Keratinocyte (primary cell): ENCODE measurements around the gene CFAP68. TPM values are rescaled to one million over a fixed set of nuclear protein-coding genes. Genes with fewer than 3 reads are reported as not detected.

Source experiments
- DNase-seq: peaks from one replicate; pipeline ENCODE4 v3.0.0-alpha.2; 2011; ENCODE audit warnings: low read depth, missing footprints, low spot score
- FAIRE-seq: peaks from 2 replicates; lab custom pipeline; 2011; peaks lifted over from hg19 to GRCh38; lab: Jason Lieb, UNC
- H2AFZ ChIP-seq: 2 replicates; pipeline ENCODE4 v1.6.0; 2012; ENCODE audit warnings: low read length, control low read depth, inconsistent platforms; ENCODE audit not compliant: control insufficient read depth
- H3K27ac ChIP-seq: 2 replicates; pipeline ENCODE4 v1.5.1; 2011; ENCODE audit warnings: low read length; ENCODE audit not compliant: control insufficient read depth, insufficient read depth
- H3K27me3 ChIP-seq: 3 replicates; pipeline ENCODE4 v1.6.0; 2011; ENCODE audit warnings: low read length; ENCODE audit not compliant: control insufficient read depth, insufficient read depth; ENCODE audit errors: extremely low read depth
- H3K36me3 ChIP-seq, 2 experiments: 2 replicates in 1 of 2; 3 replicates in 1 of 2; pipeline ENCODE4 v1.5.1; 2011; ENCODE audit warnings: low read length in 2 of 2, mild to moderate bottlenecking in 1 of 2; ENCODE audit not compliant: control insufficient read depth in 2 of 2, insufficient read depth in 2 of 2; ENCODE audit errors: extremely low read depth in 1 of 2
- H3K4me1 ChIP-seq: 3 replicates; pipeline ENCODE4 v1.5.1; 2011; ENCODE audit warnings: low read length; ENCODE audit not compliant: control insufficient read depth, insufficient read depth; ENCODE audit errors: extremely low read depth
- H3K4me2 ChIP-seq: 3 replicates; pipeline ENCODE4 v1.6.0; 2011; ENCODE audit warnings: low read depth, low read length; ENCODE audit not compliant: control insufficient read depth, insufficient read depth; ENCODE audit errors: extremely low read depth
- H3K4me3 ChIP-seq, 3 experiments: fragments of 200-600 bp in 1 of 3; sonication (generic) in 1 of 3; 2 replicates in 2 of 3; 3 replicates in 1 of 3; pipeline ENCODE4 v1.5.1; 2011 to 2016; ENCODE audit warnings: low read length in 3 of 3, mild to moderate bottlenecking in 3 of 3, control low read depth in 2 of 3, inconsistent platforms in 1 of 3, low read depth in 1 of 3, mixed read lengths in 1 of 3, mixed run types in 1 of 3, moderate library complexity in 1 of 3; ENCODE audit not compliant: control insufficient read depth in 2 of 3, insufficient read depth in 2 of 3; ENCODE audit errors: extremely low read depth in 1 of 3
- H3K79me2 ChIP-seq: 2 replicates; pipeline ENCODE4 v1.6.0; 2012; ENCODE audit warnings: low read length; ENCODE audit not compliant: control insufficient read depth, insufficient read depth
- H3K9ac ChIP-seq: 3 replicates; pipeline ENCODE4 v1.6.0; 2011; ENCODE audit warnings: low read length; ENCODE audit not compliant: control insufficient read depth, insufficient read depth; ENCODE audit errors: extremely low read depth
- H3K9me1 ChIP-seq: 3 replicates; pipeline ENCODE4 v1.6.0; 2011; ENCODE audit warnings: low read length; ENCODE audit not compliant: control insufficient read depth, insufficient read depth; ENCODE audit errors: extremely low read depth
- H3K9me3 ChIP-seq: 2 replicates; pipeline ENCODE4 v1.5.1; 2012; ENCODE audit warnings: low read depth, low read length; ENCODE audit not compliant: control insufficient read depth
- H4K20me1 ChIP-seq: 3 replicates; pipeline ENCODE4 v1.6.0; 2011; ENCODE audit warnings: low read length; ENCODE audit not compliant: control insufficient read depth, insufficient read depth; ENCODE audit errors: extremely low read depth
- CTCF ChIP-seq, 3 experiments: IDR thresholded peaks in 1 of 3; conservative IDR thresholded peaks in 1 of 3; optimal IDR thresholded peaks in 1 of 3; 2 replicates in 2 of 3; 3 replicates in 1 of 3; pipeline versions ENCODE3 to v1.5.1; 2011; ENCODE audit warnings: low read length in 3 of 3, mild to moderate bottlenecking in 3 of 3, moderate library complexity in 2 of 3, control low read depth in 1 of 3, inconsistent platforms in 1 of 3; ENCODE audit not compliant: insufficient read depth in 2 of 3; ENCODE audit errors: extremely low read depth in 1 of 3
- EZH2 ChIP-seq: IDR thresholded peaks from one replicate; pipeline ENCODE4 v1.6.1; 2012; ENCODE audit warnings: inconsistent platforms, mild to moderate bottlenecking, low read length, moderate library complexity
- dilution Hi-C: fragments of 300-500 bp; cut with MboI; formaldehyde crosslinking; loops from one replicate; pipeline ENCODE4 v1.7.0; 2020; ENCODE audit warnings: low sequenced_read_pairs; ENCODE audit not compliant: extremely low pct_ligation_motif_present
- polyA plus RNA-seq, 5 experiments: library from polyadenylated mRNA; depleted of rRNA in 3 of 5; stranded (reverse) in 3 of 5; stranded (forward) in 1 of 5; unstranded in 1 of 5; fragments of >200 nt; gene quantifications; 1 replicate in 1 of 5; 2 replicates in 3 of 5; 3 replicates in 1 of 5; pipeline versions ENCODE4 v1.2.1 to v1.2.3, GENCODE V29; 2011 to 2012; ENCODE audit warnings: missing spikeins in 2 of 5, low read depth in 1 of 5, low replicate concordance in 1 of 5

CFAP68 gene
- polyA plus RNA-seq, 1 donor (not counting 4 experiments of a cell fraction or from before 2014, with no cell fraction given), result 63.8 TPM

GRCh38 chr11:111836162-111836561 lies 43.2 kb upstream of the CFAP68 start:
- Histone ChIP-seq H3K36me3 (peaks cover 8 to 10% of the 10 kb centered on the region in 2 experiments), H3K9me1 (no peaks in the 10 kb centered on the region), H2AFZ (no peak overlapping the region), H3K27ac (no peak overlapping the region), H3K9me3 (no peaks in the 10 kb centered on the region), H4K20me1 (no peaks in the 10 kb centered on the region), H3K4me1 (no peaks in the 10 kb centered on the region), H3K27me3 (no peaks in the 10 kb centered on the region), H3K4me2 (no peak overlapping the region), H3K79me2 (no peaks in the 10 kb centered on the region), H3K4me3 (no peak overlapping the region), H3K9ac (no peak overlapping the region)
- FAIRE-seq (no peak), DNase-seq (no peak)
- dilution Hi-C loops, result no loop called here
- no peak for TF ChIP-seq EZH2
- no peak for TF ChIP-seq CTCF (optimal IDR thresholded peaks at IDR 0.05 in 1 of 3, IDR thresholded peaks at IDR 0.05 in 1 of 3, conservative IDR thresholded peaks at IDR 0.05 in 1 of 3; ENCODE audit: extremely low read depth in 1 of 3, insufficient read depth in 2 of 3, low read length in 3 of 3)

- Histone ChIP-seq H3K9me1 (no peaks in the 10 kb centered on the region), H3K9ac (no peak overlapping the region), H3K4me2 (no peak overlapping the region), H3K36me3 (peaks cover 8 to 10% of the 10 kb centered on the region in 2 experiments), H3K9me3 (no peaks in the 10 kb centered on the region), H4K20me1 (no peaks in the 10 kb centered on the region), H3K27ac (no peak overlapping the region), H3K27me3 (no peaks in the 10 kb centered on the region), H2AFZ (no peak overlapping the region), H3K4me3 (no peak overlapping the region), H3K4me1 (no peaks in the 10 kb centered on the region), H3K79me2 (no peaks in the 10 kb centered on the region)
- no peak for TF ChIP-seq CTCF (optimal IDR thresholded peaks at IDR 0.05 in 1 of 3, IDR thresholded peaks at IDR 0.05 in 1 of 3, conservative IDR thresholded peaks at IDR 0.05 in 1 of 3; ENCODE audit: extremely low read depth in 1 of 3, insufficient read depth in 2 of 3, low read length in 3 of 3)
- no peak for TF ChIP-seq EZH2
- dilution Hi-C loops, result no loop called here
- DNase-seq (no peak), FAIRE-seq (no peak)
Measured at GRCh38 chr11:111836721-111837120, 42.6 kb upstream of the CFAP68 start.
